Stimulated activated naive CD8-positive, alpha-beta T cell treated with anti-CD3 and anti-CD28 coated beads, Interleukin-15, amount 100 ng/mL, for 72 hours (primary cell): ENCODE data around the gene KLF3.

Experiments
- ATAC-seq: fragments of 150-1000 bp; cut with Tn5 transposase; 2 replicates; pipeline ENCODE4 v1.10.0; 2021; ENCODE audit warnings: mild to moderate bottlenecking, moderate library complexity
- DNase-seq, 2 donors: peaks; one replicate each; pipeline ENCODE4 v3.0.0; 2021 to 2022
- H3K27ac Mint-ChIP-seq, 2 donors: one replicate each; pipeline ENCODE4 v1.8.0; 2022; ENCODE audit warnings: mild to moderate bottlenecking in 2 of 2, mixed read lengths in 2 of 2, moderate library complexity in 2 of 2
- H3K27me3 Mint-ChIP-seq: one replicate; pipeline ENCODE4 v1.8.0; 2022; ENCODE audit warnings: mixed read lengths
- H3K4me1 Mint-ChIP-seq: one replicate; pipeline ENCODE4 v1.8.0; 2022; ENCODE audit warnings: mild to moderate bottlenecking, mixed read lengths
- H3K4me3 Mint-ChIP-seq, 2 donors: one replicate each; pipeline ENCODE4 v1.8.0; 2022; ENCODE audit warnings: mild to moderate bottlenecking in 2 of 2, mixed read lengths in 2 of 2, moderate library complexity in 1 of 2
- H3K9me3 Mint-ChIP-seq, 2 donors: one replicate each; pipeline ENCODE4 v1.8.0; 2022; ENCODE audit warnings: mixed read lengths in 2 of 2

Gene KLF3

GRCh38 chr4:38675146-38676121 lies 11.4 kb downstream of the KLF3 start:
- ATAC-seq (peak; percentile 51), DNase-seq (peak; percentile 78 to 80)
- H3K9me3 Mint-ChIP-seq: no peaks in the 10 kb centered on the region
- peak overlapping the region; percentile 61 to 85 for H3K4me3 Mint-ChIP-seq
- no peaks in the 10 kb centered on the region for H3K27me3 Mint-ChIP-seq
- peaks cover 74% of the 10 kb centered on the region for H3K4me1 Mint-ChIP-seq
- H3K27ac Mint-ChIP-seq: peak overlapping the region in 1 of 2 donors; percentile 84

GRCh38 chr4:38676986-38677385 lies 13.0 kb downstream of the KLF3 start:
- H3K27me3 Mint-ChIP-seq: no peaks in the 10 kb centered on the region
- H3K4me3 Mint-ChIP-seq: no peak overlapping the region
- peaks cover 73% of the 10 kb centered on the region for H3K4me1 Mint-ChIP-seq
- no peaks in the 10 kb centered on the region for H3K9me3 Mint-ChIP-seq
- ATAC-seq: no peak
- H3K27ac Mint-ChIP-seq: peak overlapping the region in 1 of 2 donors; percentile 75
- DNase-seq: no peak

- peak; percentile 87 for ATAC-seq
- H3K9me3 Mint-ChIP-seq: no peaks in the 10 kb centered on the region
These were observed 13.4 kb downstream of the KLF3 start for GRCh38 chr4:38677441-38677840.

GRCh38 chr4:38678078-38678477 lies 14.1 kb downstream of the KLF3 start:
- ATAC-seq (no peak), DNase-seq (no peak)
- Mint-ChIP-seq H3K9me3 (no peaks in the 10 kb centered on the region), H3K4me1 (peaks cover 73% of the 10 kb centered on the region), H3K4me3 (peak overlapping the region in 1 of 2 donors; percentile 30), H3K27me3 (no peaks in the 10 kb centered on the region), H3K27ac (peak overlapping the region; percentile 21 to 75)

More at GRCh38 chr4:38677441-38677840, 13.4 kb downstream of the KLF3 start:
- peak in 1 of 2 donors; percentile 50 for DNase-seq
- Mint-ChIP-seq H3K27me3 (no peaks in the 10 kb centered on the region), H3K4me1 (peaks cover 73% of the 10 kb centered on the region), H3K27ac (peak overlapping the region; percentile 4 to 75), H3K4me3 (peak overlapping the region; percentile 28 to 30)

- no peak overlapping the region for H3K4me3 Mint-ChIP-seq
- H3K4me1 Mint-ChIP-seq: peaks cover 73% of the 10 kb centered on the region
- no peak overlapping the region for H3K27ac Mint-ChIP-seq
- ATAC-seq: no peak
- DNase-seq: no peak
- no peaks in the 10 kb centered on the region for H3K27me3 Mint-ChIP-seq
- H3K9me3 Mint-ChIP-seq: no peaks in the 10 kb centered on the region
These were observed 15.9 kb downstream of the KLF3 start for GRCh38 chr4:38679921-38680320.

GRCh38 chr4:38681281-38681991 lies 17.4 kb downstream of the KLF3 start:
- H3K4me3 Mint-ChIP-seq: no peak overlapping the region
- DNase-seq: no peak
- peak overlapping the region in 1 of 2 donors; percentile 79 for H3K27ac Mint-ChIP-seq
- no peak for ATAC-seq
- no peaks in the 10 kb centered on the region for H3K9me3 Mint-ChIP-seq
- no peaks in the 10 kb centered on the region for H3K27me3 Mint-ChIP-seq
- peaks cover 73% of the 10 kb centered on the region for H3K4me1 Mint-ChIP-seq

- ATAC-seq (no peak), DNase-seq (no peak)
- no peaks in the 10 kb centered on the region for H3K9me3 Mint-ChIP-seq
- H3K27ac Mint-ChIP-seq: no peak overlapping the region
- peak overlapping the region; percentile 35 to 70 for H3K4me3 Mint-ChIP-seq
- no peaks in the 10 kb centered on the region for H3K27me3 Mint-ChIP-seq
- peaks cover 79% of the 10 kb centered on the region for H3K4me1 Mint-ChIP-seq
These were observed 18.3 kb downstream of the KLF3 start for GRCh38 chr4:38682336-38682735.

- no peaks in the 10 kb centered on the region for H3K27me3 Mint-ChIP-seq
- H3K4me1 Mint-ChIP-seq: peaks cover 79% of the 10 kb centered on the region
- DNase-seq (no peak), ATAC-seq (no peak)
- no peaks in the 10 kb centered on the region for H3K9me3 Mint-ChIP-seq
- H3K27ac Mint-ChIP-seq: peak overlapping the region; percentile 72 to 86
- peak overlapping the region in 1 of 2 donors; percentile 70 for H3K4me3 Mint-ChIP-seq
These were observed 19.3 kb downstream of the KLF3 start for GRCh38 chr4:38683276-38683675.

- DNase-seq (no peak), ATAC-seq (peak; percentile 81)
- Mint-ChIP-seq H3K27me3 (no peaks in the 10 kb centered on the region), H3K27ac (peak overlapping the region in 1 of 2 donors; percentile 50), H3K9me3 (no peaks in the 10 kb centered on the region), H3K4me1 (peaks cover 82% of the 10 kb centered on the region), H3K4me3 (peak overlapping the region in 1 of 2 donors; percentile 31)
These were observed 20.3 kb downstream of the KLF3 start for GRCh38 chr4:38684271-38684670.

- Mint-ChIP-seq H3K27me3 (no peaks in the 10 kb centered on the region), H3K27ac (peak overlapping the region; percentile 7 to 50), H3K4me1 (peaks cover 82% of the 10 kb centered on the region), H3K9me3 (no peaks in the 10 kb centered on the region), H3K4me3 (no peak overlapping the region)
- no peak for ATAC-seq
- DNase-seq: no peak
These were observed 21.2 kb downstream of the KLF3 start for GRCh38 chr4:38684951-38685844.

- DNase-seq (no peak), ATAC-seq (no peak)
- Mint-ChIP-seq H3K4me3 (no peak overlapping the region), H3K27ac (no peak overlapping the region), H3K9me3 (no peaks in the 10 kb centered on the region), H3K4me1 (peaks cover 71% of the 10 kb centered on the region), H3K27me3 (no peaks in the 10 kb centered on the region)
These were observed 22.7 kb downstream of the KLF3 start for GRCh38 chr4:38686682-38687081.

- peak overlapping the region in 1 of 2 donors; percentile 73 for H3K27ac Mint-ChIP-seq
- no peaks in the 10 kb centered on the region for H3K27me3 Mint-ChIP-seq
- ATAC-seq (peak; percentile 94), DNase-seq (peak in 1 of 2 donors; percentile 19)
- no peaks in the 10 kb centered on the region for H3K9me3 Mint-ChIP-seq
- H3K4me1 Mint-ChIP-seq: peaks cover 61% of the 10 kb centered on the region
- H3K4me3 Mint-ChIP-seq: peak overlapping the region; percentile 10 to 17
These were observed 23.6 kb downstream of the KLF3 start for GRCh38 chr4:38687571-38688011.

GRCh38 chr4:38688676-38689355 lies 24.8 kb downstream of the KLF3 start:
- no peak for ATAC-seq
- peak overlapping the region in 1 of 2 donors; percentile 1 for H3K4me3 Mint-ChIP-seq
- H3K27ac Mint-ChIP-seq: no peak overlapping the region
- DNase-seq: no peak
- H3K4me1 Mint-ChIP-seq: peaks cover 56% of the 10 kb centered on the region
- no peaks in the 10 kb centered on the region for H3K9me3 Mint-ChIP-seq
- H3K27me3 Mint-ChIP-seq: no peaks in the 10 kb centered on the region

- ATAC-seq: no peak
- Mint-ChIP-seq H3K4me3 (no peak overlapping the region), H3K27me3 (no peaks in the 10 kb centered on the region), H3K4me1 (peaks cover 50% of the 10 kb centered on the region), H3K27ac (no peak overlapping the region), H3K9me3 (no peaks in the 10 kb centered on the region)
- DNase-seq: no peak
These were observed 27.4 kb downstream of the KLF3 start for GRCh38 chr4:38691251-38692008.
